HG02763 (cell line): ENCODE results near the gene WBP2NL.
"Not testable (repeated sequence)": the region's sequence is repeated elsewhere in the genome, so short reads cannot be mapped to it uniquely, and the experiment has no call there.

Experiments used
- ATAC-seq: cut with Tn5 transposase; IDR thresholded peaks from one replicate; pipeline ENCODE4 v1.9.1; 2021; ENCODE audit warnings: mild to moderate bottlenecking, moderate library complexity; ENCODE audit not compliant: unreplicated experiment

The WBP2NL gene, protein sequence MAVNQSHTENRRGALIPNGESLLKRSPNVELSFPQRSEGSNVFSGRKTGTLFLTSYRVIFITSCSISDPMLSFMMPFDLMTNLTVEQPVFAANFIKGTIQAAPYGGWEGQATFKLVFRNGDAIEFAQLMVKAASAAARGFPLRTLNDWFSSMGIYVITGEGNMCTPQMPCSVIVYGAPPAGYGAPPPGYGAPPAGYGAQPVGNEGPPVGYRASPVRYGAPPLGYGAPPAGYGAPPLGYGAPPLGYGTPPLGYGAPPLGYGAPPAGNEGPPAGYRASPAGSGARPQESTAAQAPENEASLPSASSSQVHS

DNA sequence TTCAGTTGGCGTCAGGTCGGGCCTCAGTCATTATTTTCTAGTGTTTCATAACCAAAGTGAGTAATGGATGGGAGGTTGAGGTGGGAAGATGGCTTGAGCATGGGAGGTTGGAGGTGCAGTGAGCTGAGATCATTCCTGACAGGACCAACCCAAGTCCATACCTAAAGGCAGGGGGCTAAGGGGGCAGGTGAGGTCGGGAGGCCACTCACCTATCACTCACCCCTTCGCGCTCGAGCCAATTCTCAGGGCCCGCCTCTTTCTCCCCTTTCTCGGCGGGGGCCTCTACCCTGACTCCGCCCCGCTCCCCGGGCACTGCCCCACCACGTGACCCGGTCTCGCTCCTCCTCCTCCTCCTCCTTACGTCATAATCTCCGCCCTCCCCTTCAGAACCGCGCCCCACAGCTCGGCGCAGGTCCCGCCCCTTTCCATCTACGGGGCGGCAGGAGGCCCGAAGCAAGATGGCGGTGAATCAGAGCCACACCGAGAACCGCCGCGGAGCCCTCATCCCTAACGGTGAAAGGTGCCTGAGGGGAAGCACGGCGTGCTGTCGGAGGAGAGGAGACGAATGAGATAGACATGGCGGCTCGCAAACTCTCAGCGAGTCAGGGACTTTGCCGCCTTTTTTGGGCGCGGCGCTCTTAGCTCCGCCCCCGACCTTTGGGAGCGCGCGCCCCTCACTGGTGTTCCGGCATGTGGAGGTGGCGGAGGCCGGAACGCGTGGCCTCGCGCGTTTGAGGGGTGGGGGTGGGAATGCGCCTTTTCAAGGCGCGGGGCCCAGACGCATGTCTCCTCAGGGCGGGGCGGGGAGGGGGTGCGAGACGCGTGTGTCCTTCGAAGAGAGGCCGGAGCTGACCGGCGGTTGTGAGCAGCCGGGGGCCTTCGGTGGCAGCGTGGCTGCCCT is at the start of gene WBP2NL:
Gene WBP2NL, plus strand, starts transcription at position 428 of the 901 bp plus-strand sequence. Its CDS starts 31 bp downstream, at position 459.
- ATAC-seq, result peak; percentile 91

GRCh38 chr22:41948928-41949296 is 49.7 kb upstream of the WBP2NL start:
- ATAC-seq, result not testable (repeated sequence)

- no peak for ATAC-seq
Observed at GRCh38 chr22:41949297-41949965, 49.2 kb upstream of the WBP2NL start.

GRCh38 chr22:41951898-41952474 is 46.6 kb upstream of the WBP2NL start, which contains the start of gene SMIM45:
Gene SMIM45, plus strand, starts transcription at chr22:41952150.
- no peak for ATAC-seq

GRCh38 chr22:41952713-41953112 is 45.9 kb upstream of the WBP2NL start:
- ATAC-seq, result no peak

GRCh38 chr22:41957941-41958556 is 40.5 kb upstream of the WBP2NL start:
- no peak for ATAC-seq

DNA sequence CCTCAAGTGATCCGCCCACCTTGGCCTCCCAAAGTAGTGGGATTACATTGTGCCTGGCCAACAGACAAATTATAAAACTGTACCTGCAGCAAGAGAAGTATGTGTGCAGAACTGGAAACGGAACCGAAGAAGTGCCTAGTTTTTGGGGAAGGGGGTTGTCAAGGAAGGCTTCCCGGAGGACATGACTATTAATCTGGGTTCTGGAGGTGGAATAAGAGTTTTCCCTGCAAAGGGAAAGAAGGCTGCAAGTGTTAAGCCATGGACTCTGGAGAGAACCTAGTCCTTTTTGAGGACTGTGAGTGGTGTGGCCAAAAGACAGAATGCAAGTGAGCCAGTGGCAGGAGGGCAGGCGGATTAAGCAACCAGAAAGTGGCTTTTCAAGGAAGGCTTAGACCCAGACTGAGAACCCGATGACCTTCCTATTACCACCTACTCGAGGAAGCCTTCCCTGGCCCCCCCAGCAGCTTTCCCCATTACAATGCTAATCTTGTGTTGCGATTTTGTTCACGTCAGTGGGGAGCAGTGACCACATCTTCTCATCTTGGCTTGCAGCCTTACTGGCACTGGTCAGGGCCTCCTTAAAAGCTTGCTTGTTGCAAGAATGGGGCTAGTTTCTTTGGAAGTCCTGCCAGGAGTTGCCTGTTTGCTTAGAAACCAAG is 35.0 kb upstream of the WBP2NL start:
- ATAC-seq, result no peak

GRCh38 chr22:41964112-41964491 is 34.5 kb upstream of the WBP2NL start:
- no peak for ATAC-seq

DNA sequence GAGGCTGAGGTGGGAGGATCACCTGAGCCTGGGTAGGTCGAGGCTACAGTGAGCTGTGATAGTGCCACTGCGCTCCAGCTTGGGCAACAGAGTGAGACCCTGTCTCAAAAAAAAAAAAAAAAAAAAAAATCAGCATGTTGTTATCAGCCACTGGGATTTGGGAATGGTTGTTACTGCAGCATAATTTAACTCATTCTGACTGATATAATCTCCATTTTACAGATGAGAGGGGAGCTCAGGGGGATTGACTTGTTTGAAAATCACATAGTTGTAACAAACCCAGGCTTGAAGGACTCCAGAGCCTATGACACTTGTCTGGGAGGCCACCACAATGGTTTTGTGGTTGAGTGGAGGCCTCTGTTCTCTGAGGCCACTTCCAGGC is 32.4 kb upstream of the WBP2NL start:
- no peak for ATAC-seq

- ATAC-seq, result no peak
Observed at GRCh38 chr22:41966607-41967240, 31.9 kb upstream of the WBP2NL start.

GRCh38 chr22:41968601-41969000 is 30.0 kb upstream of the WBP2NL start:
- no peak for ATAC-seq

- ATAC-seq, result no peak
Observed at GRCh38 chr22:41969110-41969646, 29.4 kb upstream of the WBP2NL start, which contains the start of gene SEPTIN3. Gene SEPTIN3, plus strand, starts transcription at chr22:41969443. Its CDS starts 2,050 bp downstream, at chr22:41971493.

DNA sequence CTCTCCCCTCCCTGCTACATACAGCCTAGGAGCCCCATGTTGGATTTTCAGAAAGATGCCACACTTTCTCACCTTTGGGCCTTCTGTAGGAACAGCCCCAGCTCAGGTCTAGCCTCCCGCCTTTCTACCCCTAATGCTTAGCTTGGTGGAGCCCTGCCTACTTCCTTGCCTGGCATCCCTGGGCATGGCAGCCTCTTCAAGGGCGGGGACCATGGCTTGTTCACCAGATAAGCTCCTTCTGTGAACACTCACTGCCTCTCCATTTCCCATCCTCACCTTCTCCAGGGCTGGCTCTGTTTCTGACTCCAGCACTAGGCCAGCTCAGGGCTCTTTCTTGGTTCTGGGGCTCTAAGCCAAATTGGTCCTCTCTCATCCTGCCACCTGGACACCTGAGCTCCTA is 28.0 kb upstream of the WBP2NL start:
- ATAC-seq, result no peak

DNA sequence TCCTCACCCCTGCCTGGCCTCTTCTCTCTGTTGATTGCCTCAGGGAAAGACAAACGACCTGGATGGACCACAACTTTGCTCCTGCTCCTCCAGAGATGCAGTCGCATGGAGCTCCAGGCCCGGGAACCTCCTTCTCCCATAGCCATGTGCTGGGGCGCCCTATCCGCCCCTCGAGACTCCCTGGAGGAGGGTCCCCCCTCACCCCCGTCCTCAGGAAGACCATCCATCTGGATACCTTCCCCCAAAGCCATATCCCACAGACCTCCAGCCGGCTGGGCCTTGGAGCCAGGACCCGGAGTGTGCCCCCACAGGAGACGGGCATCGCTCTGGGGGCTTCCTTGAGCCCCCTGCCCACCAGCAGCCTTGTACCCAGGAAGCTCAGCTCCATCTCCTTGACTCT is 27.2 kb upstream of the WBP2NL start:
- no peak for ATAC-seq

DNA sequence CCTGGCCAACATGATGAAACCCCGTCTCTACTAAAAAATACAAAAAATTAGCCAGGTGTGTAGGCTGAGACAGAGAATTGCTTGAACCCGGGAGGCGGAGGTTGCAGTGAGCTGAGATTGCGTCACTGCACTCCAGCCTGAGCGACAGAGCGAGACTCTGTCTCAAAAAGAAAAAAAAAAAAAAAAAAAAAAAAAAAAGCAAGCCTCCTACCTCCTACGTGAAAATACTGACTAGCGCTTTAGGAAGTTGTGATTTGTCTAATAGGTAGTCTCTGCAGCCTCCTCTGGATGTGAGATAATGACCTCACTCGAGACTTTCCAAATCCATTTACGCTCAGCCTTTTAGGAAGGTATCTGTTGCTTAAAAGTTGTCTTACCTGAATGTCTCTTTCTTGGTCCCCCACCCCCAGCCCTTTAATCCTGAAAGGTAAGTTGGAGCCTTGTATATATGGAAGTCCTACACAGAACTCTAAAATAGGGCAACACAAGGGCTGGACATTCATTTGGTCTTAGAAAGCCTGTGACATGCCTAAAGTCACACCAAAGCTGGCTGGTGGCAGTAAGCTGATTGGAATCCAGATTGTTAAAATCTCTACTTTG is 23.8 kb upstream of the WBP2NL start:
- ATAC-seq, result no peak

DNA sequence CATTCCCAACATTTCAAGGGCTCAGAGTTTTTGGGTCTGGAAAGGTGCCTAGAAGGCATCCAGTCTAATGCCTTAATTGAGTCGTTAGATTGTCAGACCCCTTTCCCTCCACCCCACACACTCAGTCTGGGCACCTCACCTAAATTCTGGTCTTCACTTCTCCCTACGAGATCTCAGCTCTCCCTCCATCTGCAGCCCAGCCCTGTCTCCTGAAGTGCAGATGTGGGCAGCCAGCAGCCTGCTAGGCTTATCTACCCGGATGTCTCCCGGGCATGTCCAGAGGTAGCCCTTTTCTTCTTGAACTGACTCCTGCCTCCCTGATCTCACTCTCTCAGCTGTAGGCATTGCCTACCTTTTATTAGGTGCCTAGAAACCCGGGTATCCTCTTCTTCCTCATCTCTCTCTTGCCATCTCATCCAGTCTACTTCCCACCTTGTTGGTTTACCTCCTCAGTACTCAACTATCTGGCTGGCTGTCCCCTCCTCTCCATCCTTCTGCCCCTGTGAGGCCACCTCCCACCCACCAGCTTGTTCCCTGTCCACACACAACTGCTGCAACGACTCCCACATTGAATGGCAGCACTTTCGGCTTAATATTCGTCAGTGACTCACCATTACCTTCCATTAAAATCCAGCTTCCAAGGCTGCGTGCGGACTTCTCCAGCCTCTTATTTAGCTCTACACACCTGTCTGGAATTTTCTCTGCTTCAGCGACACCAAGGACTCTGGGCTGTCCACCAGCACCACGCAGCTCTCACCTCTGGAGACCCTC is 23.1 kb upstream of the WBP2NL start:
- no peak for ATAC-seq

DNA sequence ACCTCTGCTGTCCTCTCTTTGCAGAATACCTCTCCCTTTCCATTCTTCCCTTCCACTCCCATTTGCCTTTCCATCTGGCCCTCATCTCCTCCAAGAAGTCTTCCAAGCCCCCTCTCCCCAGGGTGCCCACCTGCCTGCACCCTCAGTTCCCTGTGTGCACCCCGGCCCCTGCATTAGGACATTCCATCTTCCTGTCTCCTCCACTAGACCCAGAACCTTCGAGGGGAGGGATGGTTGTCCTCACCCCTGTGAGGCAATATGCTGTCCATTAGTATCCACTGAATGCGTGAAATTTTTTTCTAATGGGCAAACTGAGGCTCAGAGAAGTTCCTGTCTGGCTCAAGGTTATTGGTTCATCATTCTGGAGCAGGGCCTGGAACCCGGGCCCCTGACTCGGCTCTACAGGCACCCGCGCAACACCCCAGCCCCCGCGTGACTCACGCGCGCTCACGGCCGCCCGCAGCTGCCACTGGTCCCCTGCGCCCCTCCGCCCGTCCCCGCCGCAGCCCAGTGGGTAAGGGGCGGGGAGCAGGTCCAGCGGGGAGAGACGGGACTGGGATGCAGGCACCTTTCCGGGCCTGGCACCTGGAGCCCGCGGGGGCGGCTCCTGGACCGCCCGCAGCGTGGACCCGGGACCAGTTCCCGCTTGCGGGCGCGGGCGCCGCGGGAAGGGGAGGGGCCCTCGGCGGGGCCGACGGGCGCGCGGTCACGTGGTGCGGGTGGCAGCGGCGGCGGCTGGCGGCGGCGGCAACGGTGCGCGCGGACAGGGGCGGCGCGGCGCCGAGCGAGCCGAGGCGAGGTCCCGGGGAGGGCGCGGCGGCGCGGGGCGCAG is 22.3 kb upstream of the WBP2NL start:
- ATAC-seq, result no peak
